ENCODE data around the gene AMIGO3. TPM values are rescaled to one million over a fixed set of nuclear protein-coding genes. Genes with fewer than 3 reads are reported as not detected.

Gene AMIGO3
- total and polyA plus RNA-seq, 12 donors, result 0.28 to 3.0 (median 1.2) TPM; not detected in 4

DNA sequence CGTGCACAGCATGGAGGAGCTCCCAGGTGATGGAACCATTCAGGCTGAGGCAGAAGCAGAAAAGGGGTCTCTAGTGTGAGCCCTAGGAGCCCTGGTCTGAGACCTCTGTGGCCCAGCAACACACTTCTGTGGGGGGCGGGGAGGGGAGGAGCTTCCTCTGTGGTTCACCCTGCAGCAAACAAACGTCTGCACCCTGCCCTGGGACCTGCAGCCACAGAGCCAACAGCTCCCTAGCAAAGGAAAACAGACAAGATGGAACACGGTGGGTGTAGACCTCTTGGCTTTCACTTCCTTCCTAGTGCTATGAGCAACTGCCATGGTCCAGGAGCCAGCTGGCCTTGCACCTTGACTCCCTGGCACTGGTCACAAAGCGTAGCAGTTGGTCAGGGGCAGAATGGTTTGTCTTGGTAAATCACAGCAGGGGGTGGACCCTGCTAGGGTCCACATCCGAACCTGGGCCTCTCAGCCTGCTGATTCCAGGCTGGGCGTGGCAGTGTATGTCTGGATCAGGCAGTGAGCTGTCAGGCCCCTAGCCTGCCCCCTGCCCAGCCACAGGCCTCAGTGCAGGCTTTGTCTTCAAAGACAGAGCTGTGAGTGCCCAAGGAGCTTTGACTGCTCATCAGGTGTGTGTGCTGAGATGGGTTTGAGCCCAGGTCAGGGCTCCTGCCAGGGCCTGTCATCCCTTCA lies 6.7 kb downstream of the AMIGO3 start:
- TF ChIP-seq, protein P1, sequence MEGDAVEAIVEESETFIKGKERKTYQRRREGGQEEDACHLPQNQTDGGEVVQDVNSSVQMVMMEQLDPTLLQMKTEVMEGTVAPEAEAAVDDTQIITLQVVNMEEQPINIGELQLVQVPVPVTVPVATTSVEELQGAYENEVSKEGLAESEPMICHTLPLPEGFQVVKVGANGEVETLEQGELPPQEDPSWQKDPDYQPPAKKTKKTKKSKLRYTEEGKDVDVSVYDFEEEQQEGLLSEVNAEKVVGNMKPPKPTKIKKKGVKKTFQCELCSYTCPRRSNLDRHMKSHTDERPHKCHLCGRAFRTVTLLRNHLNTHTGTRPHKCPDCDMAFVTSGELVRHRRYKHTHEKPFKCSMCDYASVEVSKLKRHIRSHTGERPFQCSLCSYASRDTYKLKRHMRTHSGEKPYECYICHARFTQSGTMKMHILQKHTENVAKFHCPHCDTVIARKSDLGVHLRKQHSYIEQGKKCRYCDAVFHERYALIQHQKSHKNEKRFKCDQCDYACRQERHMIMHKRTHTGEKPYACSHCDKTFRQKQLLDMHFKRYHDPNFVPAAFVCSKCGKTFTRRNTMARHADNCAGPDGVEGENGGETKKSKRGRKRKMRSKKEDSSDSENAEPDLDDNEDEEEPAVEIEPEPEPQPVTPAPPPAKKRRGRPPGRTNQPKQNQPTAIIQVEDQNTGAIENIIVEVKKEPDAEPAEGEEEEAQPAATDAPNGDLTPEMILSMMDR (IDR thresholded peaks at IDR 0.05), result no peak
- TF ChIP-seq POLR2A (IDR thresholded peaks at IDR 0.05), result no peak
- peak in 1 of 7 donors; percentile 3 for DNase-seq
- no peaks in the 10 kb centered on the region for H3K36me3 ChIP-seq (replicated peaks in 1 of 2)

DNA sequence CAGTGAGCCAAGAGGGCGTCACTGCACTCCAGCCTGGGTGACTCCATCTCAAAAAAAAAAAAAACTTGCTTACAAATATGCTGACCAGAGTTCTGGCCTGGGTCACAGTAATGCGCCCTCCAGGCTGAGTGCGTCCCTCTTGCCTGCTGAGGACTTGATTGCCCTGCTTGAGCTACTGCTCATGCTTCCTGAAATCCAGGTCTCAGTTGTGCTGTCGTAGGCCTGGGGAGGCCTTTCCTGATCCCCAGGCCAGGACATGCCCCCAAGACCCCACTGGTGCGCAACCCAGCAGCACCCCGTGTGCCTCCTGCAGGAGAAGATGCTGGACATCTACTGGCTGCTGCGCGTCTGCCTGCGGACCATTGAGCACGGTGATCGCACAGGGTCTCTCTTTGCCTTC lies 7.3 kb downstream of the AMIGO3 start:
- 67 to 95% (median 94%) methylated on average over 1 to 11 of the region's 11 CpGs for WGBS, 4 donors
- TF ChIP-seq, protein P1 (IDR thresholded peaks at IDR 0.05), result no peak
- no peak for TF ChIP-seq POLR2A (IDR thresholded peaks at IDR 0.05)
- Histone ChIP-seq H3K9me3 (replicated peaks in 1 of 3) (no peaks in the 10 kb centered on the region), H3K27ac (no peak overlapping the region), H3K27me3 (no peaks in the 10 kb centered on the region), H3K36me3 (replicated peaks in 1 of 2) (no peaks in the 10 kb centered on the region), H3K4me1 (replicated peaks in 1 of 2) (no peaks in the 10 kb centered on the region), H3K4me3 (no peak overlapping the region)
- intact Hi-C loops (cut with DNase I), result loop anchor here in 1 of 2 donors (5.0 kb wide), 1 partner anchor 195 kb away; no protein-coding TSS in a partner anchor
- no peak for DNase-seq

More for the DNA sequence above, 6.7 kb downstream of the AMIGO3 start:
- H3K4me1 ChIP-seq (replicated peaks in 1 of 2), result no peaks in the 10 kb centered on the region
- H3K27me3 ChIP-seq, result no peaks in the 10 kb centered on the region
- H3K9me3 ChIP-seq (replicated peaks in 1 of 3), result no peaks in the 10 kb centered on the region
- H3K4me3 ChIP-seq, result no peak overlapping the region
- no peak overlapping the region for H3K27ac ChIP-seq
- intact Hi-C loops (cut with DNase I), result loop anchor here in 1 of 2 donors (5.0 kb wide), 1 partner anchor 195 kb away; no protein-coding TSS in a partner anchor
- 44 to 87% (median 66%) methylated on average over 3 to 7 of the region's 7 CpGs for WGBS, 4 donors

DNA sequence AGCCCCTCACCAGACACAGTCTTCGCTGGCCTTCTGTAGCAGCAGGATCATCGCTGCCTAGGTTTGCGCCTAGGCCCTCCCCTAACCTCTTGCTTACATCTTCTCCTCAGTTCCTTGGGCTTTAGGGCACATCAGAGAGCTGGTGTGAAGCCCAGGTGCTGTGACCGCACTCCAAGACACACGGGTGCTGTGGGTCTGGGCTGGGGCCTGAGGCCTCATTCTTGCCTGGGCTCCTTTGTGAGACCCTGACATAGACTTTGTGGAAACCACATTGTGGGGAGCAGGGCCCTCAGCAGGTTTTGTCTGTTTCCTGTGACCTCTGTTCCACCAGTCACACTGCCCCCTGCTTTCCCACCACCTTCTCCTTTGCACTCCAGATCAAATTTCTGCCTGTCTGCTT lies 8.0 kb downstream of the AMIGO3 start:
- intact Hi-C loops (cut with DNase I), result loop anchor here in 1 of 2 donors (5.0 kb wide), 1 partner anchor 196 kb away; no protein-coding TSS in a partner anchor
- no peak overlapping the region for H3K27ac ChIP-seq
- WGBS, 4 donors, result 85 to 92% (median 89%) methylated on average over 5 of the region's 5 CpGs
- no peaks in the 10 kb centered on the region for H3K27me3 ChIP-seq
- H3K36me3 ChIP-seq (replicated peaks in 1 of 2), result no peaks in the 10 kb centered on the region
- H3K9me3 ChIP-seq (replicated peaks in 1 of 3), result no peaks in the 10 kb centered on the region
- no peak for TF ChIP-seq POLR2A (IDR thresholded peaks at IDR 0.05)
- TF ChIP-seq, protein P1 (IDR thresholded peaks at IDR 0.05), result no peak
- no peaks in the 10 kb centered on the region for H3K4me1 ChIP-seq (replicated peaks in 1 of 2)
- no peak overlapping the region for H3K4me3 ChIP-seq
- no peak for DNase-seq

DNA sequence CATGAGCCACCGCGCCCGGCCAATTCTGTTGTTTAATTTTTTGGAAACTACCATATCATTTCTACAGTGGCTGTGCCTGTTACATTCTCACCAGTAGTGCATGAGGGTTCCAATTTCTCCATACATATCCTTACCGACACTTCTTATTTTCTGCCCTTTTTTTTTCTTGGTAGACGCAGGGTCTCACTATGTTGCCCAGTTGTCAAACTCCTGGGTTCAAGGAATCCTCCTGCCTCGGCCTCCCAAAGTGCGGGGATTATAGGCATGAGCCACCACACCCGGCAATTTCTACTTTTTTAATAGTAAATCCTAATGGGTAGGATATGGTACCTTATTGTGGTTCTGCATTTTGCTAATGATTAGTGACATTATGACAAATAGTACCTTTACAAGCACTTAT lies 9.6 kb downstream of the AMIGO3 start:
- H3K4me1 ChIP-seq (replicated peaks in 1 of 2), result no peaks in the 10 kb centered on the region
- intact Hi-C loops (cut with DNase I), result loop anchor here (5.0 to 10.0 kb wide), 2 partner anchors 125 to 197 kb away; no protein-coding TSS in a partner anchor
- 96 to 97% (median 96%) methylated on average over 8 of the region's 8 CpGs for WGBS, 4 donors
- peaks cover 0 to 13% of the 10 kb centered on the region in 2 donors for H3K36me3 ChIP-seq (replicated peaks in 1 of 2)
- DNase-seq, result no peak
- TF ChIP-seq POLR2A (IDR thresholded peaks at IDR 0.05), result no peak
- TF ChIP-seq, protein P1 (IDR thresholded peaks at IDR 0.05), result no peak
- H3K9me3 ChIP-seq (replicated peaks in 1 of 3), result no peaks in the 10 kb centered on the region
- no peaks in the 10 kb centered on the region for H3K27me3 ChIP-seq
- no peak overlapping the region for H3K4me3 ChIP-seq
- H3K27ac ChIP-seq, result no peak overlapping the region

Measured in adrenal gland (tissue), 12 donors.